Heart right ventricle (tissue), 16 donors: ENCODE measurements around the gene CYSLTR1. TPM values are rescaled to one million over a fixed set of nuclear protein-coding genes. Genes with fewer than 3 reads are reported as not detected.
"Not testable (repeated sequence)": the region's sequence is repeated elsewhere in the genome, so short reads cannot be mapped to it uniquely, and the experiment has no call there.

Source experiments
- ATAC-seq, 8 donors: fragments of 200-7000 bp; cut with Tn5 transposase; one replicate each; pipeline ENCODE4 v1.9.1; 2020; ENCODE audit warnings: mild to moderate bottlenecking in 8 of 8, moderate library complexity in 8 of 8, moderate number of reproducible peaks in 1 of 8
- DNase-seq, 2 donors: peaks; one replicate each; pipeline ENCODE4 v3.0.0-alpha.2; 2020
- H3K27ac ChIP-seq, 10 donors: fragments of 200-600 bp; sonication (generic) in 2 of 10; one replicate each; pipeline versions ENCODE4 v1.5.0 to v1.8.0; 2020 to 2022; ENCODE audit warnings: mild to moderate bottlenecking in 3 of 10
- H3K27me3 ChIP-seq, 7 donors: fragments of 200-600 bp; one replicate each; pipeline ENCODE4 v1.8.0; 2021 to 2022; ENCODE audit warnings: mild to moderate bottlenecking in 2 of 7
- H3K36me3 ChIP-seq, 9 donors: fragments of 200-600 bp; sonication (generic) in 1 of 9; one replicate each; pipeline versions ENCODE4 v1.5.0 to v1.8.0; 2020 to 2022; ENCODE audit warnings: mild to moderate bottlenecking in 2 of 9
- H3K4me1 ChIP-seq, 9 donors: fragments of 200-600 bp; sonication (generic) in 1 of 9; one replicate each; pipeline versions ENCODE4 v1.5.0 to v1.8.0; 2020 to 2022; ENCODE audit warnings: mild to moderate bottlenecking in 4 of 9
- H3K4me3 ChIP-seq, 10 donors: fragments of 200-600 bp; sonication (generic) in 2 of 10; one replicate each; pipeline versions ENCODE4 v1.5.0 to v1.8.0; 2020 to 2022; ENCODE audit warnings: mild to moderate bottlenecking in 7 of 10, moderate library complexity in 2 of 10
- H3K9me3 ChIP-seq, 11 donors: fragments of 200-600 bp in 10 of 11; sonication (generic) in 2 of 11; one replicate each; pipeline versions ENCODE4 v1.5.0 to v1.8.0; 2013 to 2022; ENCODE audit warnings: mild to moderate bottlenecking in 2 of 11, control low read depth in 1 of 11, moderate library complexity in 1 of 11
- CTCF ChIP-seq, 9 donors: fragments of 200-600 bp; sonication (generic) in 2 of 9; IDR thresholded peaks; one replicate each; pipeline versions ENCODE4 v1.5.0 to v1.8.0; 2021 to 2022; ENCODE audit warnings: antibody characterized with exemption in 9 of 9, mild to moderate bottlenecking in 5 of 9, moderate library complexity in 1 of 9
- WGBS, 2 donors: extraction: QIAGEN DNeasy Blood & Tissue Kit; methylation state at CpG; one replicate each; pipeline ENCODE4 v1.1.7; 2013; ENCODE audit warnings: inconsistent platforms in 1 of 2; 5-methylcytosine and 5-hydroxymethylcytosine counted together
- intact Hi-C, 10 donors: fragments of 100-400 bp; cut with DNase I; formaldehyde crosslinking; loops; one replicate each; pipeline versions ENCODE4 v1.11.1 to v1.14.2; 2022
- polyA plus RNA-seq, 2 donors: library from polyadenylated mRNA; stranded (reverse); fragments of 200-250 nt; gene quantifications; one replicate each; pipeline ENCODE4 v1.2.3, GENCODE V29; 2013
- total RNA-seq, 10 donors: library from RNA; stranded (reverse); fragmentation: NEBNext Ultra II Directional in 3 of 10; extraction: Animal tissue kit (Norgen Biotek cat#: 25700) in 3 of 10; gene quantifications; one replicate each; pipeline versions ENCODE4 v1.2.1 to v1.2.4, GENCODE V29; 2021 to 2023
- donor health status: Arrhythmogenic right ventricular cardiomyopathy.
- donor health status: ischemic (EF 13 %, LVEDD 7.1; RV severe dilation, severe dysfunction).
- donor health status: healthy with polysubstance abuse.
- donor health status: DM: no; HTN: yes; CAD: no.
- donor health status: DM: no; HTN: no; CAD: no.
- donor health status: ischemic (EF 25% LVEDD 6.9; RV normal size, moderate dysfunction).
- donor health status: ischemic (EF 25% LVEDD 5.7; RV mildly dilated, moderate dysfunction).
- donor health status: healthy.
- donor health status: DM: yes; HTN: yes; CAD: no.
- donor health status: Ischemic cardiomyopathy.
- donor health status: ischemic (EF 35%, LVEDD 5.7; RV mildly dilated, moderate dysfunction).
- donor health status: nonischemic (EF 11% LVEDD 7.7; RV severe dilation, severe dysfunction).
- donor health status: DM: yes; HTN: yes; CAD: no.
- donor health status: PGD.
- donor health status: ischemic (EF 29% LVEDD 5.4; RV normal size, mild dysfunction).
- donor health status: nonischemic (EF 23%, LVEDD 6.1; RV moderate dilation, normal function).

CYSLTR1 gene
- total and polyA plus RNA-seq, 12 donors = 0.26 to 2.5 (median 0.93) TPM

GRCh38 chrX:78313526-78313925 lies 13.9 kb downstream of the CYSLTR1 start:
- WGBS, 2 donors = 49 to 61% methylated on average over 3 of the region's 3 CpGs

GRCh38 chrX:78307665-78308064 lies 19.7 kb downstream of the CYSLTR1 start:
- Histone ChIP-seq H3K4me1 (no peaks in the 10 kb centered on the region), H3K27ac (no peak overlapping the region), H3K36me3 (no peaks in the 10 kb centered on the region), H3K9me3 (no peaks in the 10 kb centered on the region), H3K4me3 (no peak overlapping the region), H3K27me3 (peaks cover 0 to 5% (median 0%) of the 10 kb centered on the region in 7 donors)
- intact Hi-C loops = loop anchor here in 1 of 10 donors (1.0 kb wide), 1 partner anchor 16 kb away; no protein-coding TSS in a partner anchor
- no peak for ATAC-seq
- no peak for DNase-seq
- TF ChIP-seq CTCF (IDR thresholded peaks at IDR 0.05) = no peak

More at GRCh38 chrX:78313526-78313925, 13.9 kb downstream of the CYSLTR1 start:
- no peak overlapping the region for H3K4me3 ChIP-seq
- no peak for DNase-seq
- H3K9me3 ChIP-seq = no peaks in the 10 kb centered on the region
- no peak overlapping the region for H3K27ac ChIP-seq
- peaks cover 0 to 5% (median 0%) of the 10 kb centered on the region in 7 donors for H3K27me3 ChIP-seq
- H3K36me3 ChIP-seq = no peaks in the 10 kb centered on the region
- intact Hi-C loops = no loop called here
- no peak for TF ChIP-seq CTCF (IDR thresholded peaks at IDR 0.05)
- H3K4me1 ChIP-seq = peaks cover 0 to 3% (median 0%) of the 10 kb centered on the region in 9 donors
- no peak for ATAC-seq

- no peak overlapping the region for H3K4me3 ChIP-seq
- peaks cover 0 to 24% (median 0%) of the 10 kb centered on the region in 11 donors for H3K9me3 ChIP-seq
- DNase-seq = no peak
- no peaks in the 10 kb centered on the region for H3K4me1 ChIP-seq
- no peaks in the 10 kb centered on the region for H3K27me3 ChIP-seq
- 87 to 96% methylated on average over 2 of the region's 2 CpGs for WGBS, 2 donors
- no peak for TF ChIP-seq CTCF (IDR thresholded peaks at IDR 0.05)
- intact Hi-C loops = no loop called here
- no peaks in the 10 kb centered on the region for H3K36me3 ChIP-seq
- no peak overlapping the region for H3K27ac ChIP-seq
- ATAC-seq = no peak
Measured at GRCh38 chrX:78303086-78303485, 24.3 kb downstream of the CYSLTR1 start.

- H3K36me3 ChIP-seq, H3K4me3 ChIP-seq, H3K4me1 ChIP-seq, H3K27ac ChIP-seq, H3K27me3 ChIP-seq, intact Hi-C loops, DNase-seq, ATAC-seq: not testable (repeated sequence)
- WGBS, 2 donors = 55 to 73% methylated on average over 1 of the region's 1 CpG
- peaks cover 0 to 24% (median 0%) of the 10 kb centered on the region in 11 donors for H3K9me3 ChIP-seq
Measured at GRCh38 chrX:78300933-78301332, 26.5 kb downstream of the CYSLTR1 start.

- no peak overlapping the region for H3K4me3 ChIP-seq
Measured at GRCh38 chrX:78283511-78283910, 43.9 kb downstream of the CYSLTR1 start.

More at GRCh38 chrX:78283511-78283910, 43.9 kb downstream of the CYSLTR1 start:
- Histone ChIP-seq H3K4me1 (no peaks in the 10 kb centered on the region), H3K27me3 (no peaks in the 10 kb centered on the region), H3K36me3 (no peaks in the 10 kb centered on the region), H3K27ac (no peak overlapping the region), H3K9me3 (peaks cover 0 to 17% (median 0%) of the 10 kb centered on the region in 11 donors)
- no peak for TF ChIP-seq CTCF (IDR thresholded peaks at IDR 0.05)
- WGBS, 2 donors = 81 to 83% methylated on average over 2 of the region's 2 CpGs
- no peak for DNase-seq
- no peak for ATAC-seq
- intact Hi-C loops = no loop called here
